Neural cell (in vitro differentiated cells): ENCODE results near the gene TXNDC9. TPM values are rescaled to one million over a fixed set of nuclear protein-coding genes. Genes with fewer than 3 reads are reported as not detected.
"Not testable (repeated sequence)": the region's sequence is repeated elsewhere in the genome, so short reads cannot be mapped to it uniquely, and the experiment has no call there.

Experiments
- H2AFZ ChIP-seq: fragments of 200-600, 300-800 bp; sonication (generic), shearing (Covaris generic); 2 replicates; pipeline ENCODE4 v1.6.0; 2014; ENCODE audit warnings: low read depth, mild to moderate bottlenecking, antibody characterized with exemption, low read length, moderate library complexity
- H3F3A ChIP-seq: fragments of 200-600 bp; shearing (Covaris generic); 2 replicates; pipeline ENCODE4 v1.6.1; 2016; ENCODE audit warnings: mild to moderate bottlenecking, moderate library complexity, mixed read lengths, antibody characterized with exemption, low read length; ENCODE audit not compliant: insufficient read depth, poor library complexity, severe bottlenecking
- H3K27ac ChIP-seq: fragments of 200-600, 300-800 bp; sonication (generic), shearing (Covaris generic); 2 replicates; pipeline ENCODE4 v1.5.1; 2014; ENCODE audit warnings: mild to moderate bottlenecking, low read length, moderate library complexity
- H3K27me3 ChIP-seq: fragments of 300-800, 200-600 bp; sonication (generic), shearing (Covaris generic); 2 replicates; pipeline ENCODE4 v1.6.0; 2014; ENCODE audit warnings: mild to moderate bottlenecking, low read depth, low read length, moderate library complexity; ENCODE audit not compliant: insufficient read depth
- H3K36me3 ChIP-seq: fragments of 300-800, 200-600 bp; sonication (generic), shearing (Covaris generic); 2 replicates; pipeline ENCODE4 v1.5.1; 2014; ENCODE audit warnings: mild to moderate bottlenecking, antibody characterized with exemption, low read length, moderate library complexity; ENCODE audit not compliant: insufficient read depth
- H3K4me2 ChIP-seq: fragments of 300-800, 200-600 bp; sonication (generic), shearing (Covaris generic); 2 replicates; pipeline ENCODE4 v1.6.0; 2014; ENCODE audit warnings: mild to moderate bottlenecking, low read length
- H3K4me3 ChIP-seq: fragments of 300-800, 200-600 bp; sonication (generic), shearing (Covaris generic); 2 replicates; pipeline ENCODE4 v1.5.1; 2014; ENCODE audit warnings: mild to moderate bottlenecking, low read length, moderate library complexity
- H3K79me2 ChIP-seq: fragments of 200-600 bp; shearing (Covaris generic); replicated peaks from 2 replicates; pipeline ENCODE4 v1.6.0; 2014; ENCODE audit warnings: mild to moderate bottlenecking, low read length, moderate library complexity; ENCODE audit not compliant: insufficient read depth
- H3K9ac ChIP-seq: fragments of 300-800, 200-600 bp; sonication (generic), shearing (Covaris generic); 2 replicates; pipeline ENCODE4 v1.6.1; 2016; ENCODE audit warnings: mild to moderate bottlenecking, low read length, mixed read lengths
- H3K9me2 ChIP-seq: fragments of 200-600 bp; shearing (Covaris generic); 2 replicates; pipeline ENCODE4 v1.6.1; 2016; ENCODE audit warnings: mild to moderate bottlenecking, low read length, mixed read lengths; ENCODE audit not compliant: insufficient read depth
- H3K9me3 ChIP-seq: fragments of 200-600, 300-800 bp; sonication (generic), shearing (Covaris generic); 2 replicates; pipeline ENCODE4 v1.6.1; 2016; ENCODE audit warnings: mild to moderate bottlenecking, mixed run types, low read length, moderate library complexity, mixed read lengths
- H4K20me1 ChIP-seq: fragments of 200-600 bp; shearing (Covaris generic); 2 replicates; pipeline ENCODE4 v1.6.1; 2016; ENCODE audit warnings: mild to moderate bottlenecking, mixed run types; ENCODE audit not compliant: insufficient read depth
- CTCF ChIP-seq: fragments of 450-650 bp; IDR thresholded peaks from 2 replicates; pipeline ENCODE4 v1.5.1; 2014; ENCODE audit warnings: antibody characterized with exemption, mild to moderate bottlenecking, moderate library complexity; ENCODE audit not compliant: poor library complexity, severe bottlenecking
- EP300 ChIP-seq: fragments of 450-650 bp; conservative IDR thresholded peaks from 2 replicates; pipeline ENCODE4 v1.6.1; 2014; ENCODE audit warnings: antibody characterized with exemption, mild to moderate bottlenecking, moderate library complexity; ENCODE audit not compliant: poor library complexity, severe bottlenecking
- EZH2 ChIP-seq: fragments of 200-600, 300-800 bp; shearing (Covaris generic), sonication (generic); IDR thresholded peaks from 2 replicates; pipeline ENCODE4 v1.6.1; 2014; ENCODE audit warnings: antibody characterized with exemption, low read length, borderline replicate concordance, mild to moderate bottlenecking; ENCODE audit not compliant: insufficient read depth, poor library complexity, severe bottlenecking
- MXI1 ChIP-seq: fragments of 450-650 bp; conservative IDR thresholded peaks from 2 replicates; pipeline ENCODE4 v1.6.1; 2014; ENCODE audit warnings: antibody characterized with exemption, mild to moderate bottlenecking; ENCODE audit not compliant: poor library complexity, severe bottlenecking
- POLR2AphosphoS5 ChIP-seq: IDR thresholded peaks from 2 replicates; pipeline ENCODE4 v1.6.1; 2012
- RAD21 ChIP-seq: fragments of 450-650 bp; conservative IDR thresholded peaks from 2 replicates; pipeline ENCODE4 v1.6.1; 2014; ENCODE audit warnings: antibody characterized with exemption, mild to moderate bottlenecking, moderate library complexity
- REST ChIP-seq: IDR thresholded peaks from 2 replicates; pipeline ENCODE4 v1.6.1; 2012; ENCODE audit warnings: borderline replicate concordance
- SMC3 ChIP-seq: fragments of 450-650 bp; conservative IDR thresholded peaks from 2 replicates; pipeline ENCODE4 v1.6.1; 2014; ENCODE audit warnings: antibody characterized with exemption, mild to moderate bottlenecking, moderate library complexity; ENCODE audit not compliant: poor library complexity
- TAF1 ChIP-seq: IDR thresholded peaks from 2 replicates; pipeline ENCODE4 v1.6.1; 2012; ENCODE audit warnings: low read depth
- polyA plus RNA-seq: library from polyadenylated mRNA; depleted of rRNA; stranded (reverse); fragments of >200 nt; gene quantifications from 2 replicates; pipeline ENCODE4 v1.2.3, GENCODE V29; 2014

The TXNDC9 gene
- polyA plus RNA-seq, 1 donor from 2014 or later: 88.1 TPM

GRCh38 chr2:99376254-99376864, 40.2 kb upstream of the TXNDC9 start (continued):
- no peak for TF ChIP-seq RAD21
- no peak for TF ChIP-seq MXI1

- peaks cover 22% of the 10 kb centered on the region for H3K36me3 ChIP-seq
- no peaks in the 10 kb centered on the region for H4K20me1 ChIP-seq
- H3K9me3 ChIP-seq: no peaks in the 10 kb centered on the region
- H2AFZ ChIP-seq: no peak overlapping the region
- no peak overlapping the region for H3K9ac ChIP-seq
- H3K27ac ChIP-seq: no peak overlapping the region
- no peaks in the 10 kb centered on the region for H3K79me2 ChIP-seq
- H3K9me2 ChIP-seq: no peaks in the 10 kb centered on the region
- no peak overlapping the region for H3K4me3 ChIP-seq
- no peaks in the 10 kb centered on the region for H3K27me3 ChIP-seq
- no peaks in the 10 kb centered on the region for H3F3A ChIP-seq
- no peak for TF ChIP-seq EZH2
- no peak for TF ChIP-seq REST
- no peak for TF ChIP-seq TAF1
- no peak for TF ChIP-seq CTCF
- TF ChIP-seq MXI1: no peak
- no peak for TF ChIP-seq POLR2AphosphoS5
- TF ChIP-seq EP300: no peak
- no peak for TF ChIP-seq SMC3
- TF ChIP-seq RAD21: no peak
- H3K4me2 ChIP-seq: no peak overlapping the region
Measured at GRCh38 chr2:99374747-99375146, 38.6 kb upstream of the TXNDC9 start.

GRCh38 chr2:99373144-99373543, 37.0 kb upstream of the TXNDC9 start:
- Histone ChIP-seq H4K20me1 (no peaks in the 10 kb centered on the region), H2AFZ (no peak overlapping the region), H3K4me2 (no peak overlapping the region), H3K4me3 (no peak overlapping the region), H3K27me3 (no peaks in the 10 kb centered on the region), H3K79me2 (no peaks in the 10 kb centered on the region), H3K9ac (no peak overlapping the region), H3K36me3 (peaks cover 19% of the 10 kb centered on the region), H3K9me2 (no peaks in the 10 kb centered on the region), H3F3A (no peaks in the 10 kb centered on the region), H3K9me3 (no peaks in the 10 kb centered on the region), H3K27ac (no peak overlapping the region)
- TF ChIP-seq REST: no peak
- TF ChIP-seq EZH2: no peak
- no peak for TF ChIP-seq POLR2AphosphoS5
- no peak for TF ChIP-seq CTCF
- TF ChIP-seq SMC3: no peak
- no peak for TF ChIP-seq TAF1
- TF ChIP-seq RAD21: no peak
- TF ChIP-seq EP300: no peak
- no peak for TF ChIP-seq MXI1

- H3K9ac ChIP-seq, H2AFZ ChIP-seq, H3K4me3 ChIP-seq, H3K27ac ChIP-seq, H3K9me2 ChIP-seq, H3K9me3 ChIP-seq, H3K79me2 ChIP-seq, H4K20me1 ChIP-seq, H3K4me2 ChIP-seq, H3F3A ChIP-seq, H3K27me3 ChIP-seq: not testable (repeated sequence)
- peaks cover 11% of the 10 kb centered on the region for H3K36me3 ChIP-seq
Measured at GRCh38 chr2:99368854-99369253, 32.7 kb upstream of the TXNDC9 start.
